ENCODE data around the gene SULT1B1.
"Not testable (repeated sequence)": the region's sequence is repeated elsewhere in the genome, so short reads cannot be mapped to it uniquely, and the experiment has no call there.

The SULT1B1 gene

DNA sequence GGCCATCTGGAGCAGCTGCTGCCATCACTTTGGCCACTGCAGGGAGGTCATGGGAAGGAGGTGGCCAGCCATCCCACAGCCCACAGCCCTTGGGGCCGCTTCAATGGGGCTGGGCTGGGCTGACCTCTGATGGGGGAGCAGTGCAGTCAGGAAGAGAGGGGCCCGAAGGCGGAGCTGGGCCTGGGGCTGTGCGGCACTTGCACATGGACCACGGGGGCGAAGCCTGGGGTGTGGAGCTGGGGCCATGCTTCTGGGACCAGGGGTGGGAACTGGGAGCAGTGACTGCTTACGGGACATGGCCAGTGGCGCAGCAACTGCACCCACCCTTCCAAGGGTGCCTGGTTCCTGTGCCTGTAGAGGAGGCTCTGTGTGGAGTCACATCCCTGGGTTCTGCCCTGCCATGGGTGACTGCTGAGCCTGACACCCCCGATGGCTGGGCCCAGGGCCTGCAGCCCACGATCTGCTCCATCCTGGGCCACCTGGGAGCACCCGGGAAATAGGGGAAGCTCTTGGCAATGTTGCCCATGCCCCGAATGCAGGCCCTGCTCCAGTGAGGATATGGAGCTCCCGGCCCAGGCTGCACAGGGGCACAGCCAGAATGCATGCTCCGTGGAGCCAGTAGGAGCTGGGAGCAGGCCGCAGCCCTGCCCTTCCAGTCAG lies 22.4 kb upstream of the SULT1B1 start:
- DNase-seq (ENCODE audit: low spot score): no peak
- TF ChIP-seq, protein P1, sequence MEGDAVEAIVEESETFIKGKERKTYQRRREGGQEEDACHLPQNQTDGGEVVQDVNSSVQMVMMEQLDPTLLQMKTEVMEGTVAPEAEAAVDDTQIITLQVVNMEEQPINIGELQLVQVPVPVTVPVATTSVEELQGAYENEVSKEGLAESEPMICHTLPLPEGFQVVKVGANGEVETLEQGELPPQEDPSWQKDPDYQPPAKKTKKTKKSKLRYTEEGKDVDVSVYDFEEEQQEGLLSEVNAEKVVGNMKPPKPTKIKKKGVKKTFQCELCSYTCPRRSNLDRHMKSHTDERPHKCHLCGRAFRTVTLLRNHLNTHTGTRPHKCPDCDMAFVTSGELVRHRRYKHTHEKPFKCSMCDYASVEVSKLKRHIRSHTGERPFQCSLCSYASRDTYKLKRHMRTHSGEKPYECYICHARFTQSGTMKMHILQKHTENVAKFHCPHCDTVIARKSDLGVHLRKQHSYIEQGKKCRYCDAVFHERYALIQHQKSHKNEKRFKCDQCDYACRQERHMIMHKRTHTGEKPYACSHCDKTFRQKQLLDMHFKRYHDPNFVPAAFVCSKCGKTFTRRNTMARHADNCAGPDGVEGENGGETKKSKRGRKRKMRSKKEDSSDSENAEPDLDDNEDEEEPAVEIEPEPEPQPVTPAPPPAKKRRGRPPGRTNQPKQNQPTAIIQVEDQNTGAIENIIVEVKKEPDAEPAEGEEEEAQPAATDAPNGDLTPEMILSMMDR (IDR thresholded peaks at IDR 0.05; ENCODE audit: extremely low read depth, missing control alignments): no peak

DNA sequence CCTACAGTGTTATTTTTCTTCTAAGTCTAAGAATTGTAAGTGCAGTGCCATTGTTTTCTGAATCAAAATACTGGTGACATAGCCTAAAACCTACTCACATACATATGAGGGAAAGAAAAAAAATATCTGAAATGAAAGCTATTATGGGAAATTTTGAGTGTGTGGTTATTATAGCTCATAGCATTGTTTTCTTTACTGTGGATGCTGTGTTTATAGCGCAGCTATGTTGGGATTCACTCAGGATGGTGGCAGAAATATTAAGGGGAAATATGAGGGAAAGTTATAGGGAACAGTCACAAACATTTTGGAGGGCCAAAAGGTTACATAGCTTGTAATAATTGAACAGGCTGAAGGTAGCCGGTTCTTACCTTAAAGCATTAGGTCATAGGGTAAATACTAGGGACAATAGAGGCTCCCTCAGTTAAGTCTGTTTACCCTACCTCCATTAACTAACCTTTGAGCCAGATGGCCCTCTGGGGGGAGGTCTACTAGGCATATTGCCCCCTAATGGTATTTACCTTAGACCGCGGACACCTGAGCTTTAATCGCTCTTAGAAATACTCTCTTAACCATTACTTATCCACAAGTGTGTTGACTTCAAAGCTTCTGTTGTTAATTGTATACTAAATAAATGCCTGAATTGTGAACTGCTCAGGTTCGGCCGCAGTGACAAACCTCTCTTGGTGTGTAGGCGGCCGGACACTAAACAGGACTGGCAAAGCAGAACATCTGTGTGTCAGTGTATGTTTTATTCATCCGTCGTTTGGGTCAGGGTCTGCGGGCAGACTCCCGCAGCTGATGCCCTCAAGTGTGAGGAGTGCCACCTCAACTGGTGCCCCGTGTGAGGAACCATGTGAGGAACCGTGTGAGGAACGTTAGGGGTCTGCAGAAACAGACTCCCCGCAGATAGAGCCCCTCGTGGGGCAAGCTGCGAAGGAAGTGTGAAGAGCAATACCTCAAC lies 21.3 kb upstream of the SULT1B1 start:
- TF ChIP-seq, protein P1 (IDR thresholded peaks at IDR 0.05; ENCODE audit: extremely low read depth, missing control alignments): no peak
- DNase-seq (ENCODE audit: low spot score): no peak

DNA sequence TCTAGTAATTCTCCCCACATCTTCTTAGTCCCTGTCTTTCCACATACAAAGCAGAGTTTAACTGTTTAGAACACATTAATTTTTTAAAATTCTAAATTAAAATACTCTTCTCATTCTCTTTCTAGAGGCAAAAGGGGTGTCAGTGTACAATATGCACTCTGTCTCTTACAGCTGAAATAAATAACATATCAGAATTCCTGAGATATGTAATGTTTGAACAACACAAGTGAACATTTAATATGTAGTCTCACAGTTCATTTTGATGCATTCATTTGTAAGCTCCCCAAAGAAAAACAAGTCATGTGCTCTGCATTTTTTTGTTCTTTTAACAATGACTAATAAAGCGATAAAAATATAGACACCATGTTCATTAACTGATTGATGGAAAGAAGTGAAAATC lies 19.7 kb upstream of the SULT1B1 start:
- DNase-seq (ENCODE audit: low spot score): no peak
- TF ChIP-seq, protein P1 (IDR thresholded peaks at IDR 0.05; ENCODE audit: extremely low read depth, missing control alignments): no peak

DNA sequence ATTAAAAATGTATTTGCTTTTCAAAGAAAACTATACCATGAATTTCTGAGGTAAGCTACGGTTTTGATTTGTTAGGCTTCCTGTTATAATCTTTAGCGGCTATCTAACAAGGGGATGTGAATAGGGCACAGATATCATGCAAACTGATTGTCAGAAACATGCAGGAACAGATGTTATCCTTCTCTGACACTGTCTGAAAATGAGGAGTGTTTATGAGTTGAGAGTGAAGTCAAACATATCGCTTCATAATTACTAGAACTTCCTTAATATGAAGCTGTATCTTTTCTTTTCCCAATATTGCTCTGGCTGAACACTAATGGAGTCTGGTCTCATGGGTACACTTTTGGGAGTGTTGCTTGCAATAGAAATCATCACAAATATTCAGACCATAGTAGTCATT lies 16.3 kb upstream of the SULT1B1 start:
- no peak for DNase-seq (ENCODE audit: low spot score)
- TF ChIP-seq, protein P1 (IDR thresholded peaks at IDR 0.05; ENCODE audit: extremely low read depth, missing control alignments): no peak

DNA sequence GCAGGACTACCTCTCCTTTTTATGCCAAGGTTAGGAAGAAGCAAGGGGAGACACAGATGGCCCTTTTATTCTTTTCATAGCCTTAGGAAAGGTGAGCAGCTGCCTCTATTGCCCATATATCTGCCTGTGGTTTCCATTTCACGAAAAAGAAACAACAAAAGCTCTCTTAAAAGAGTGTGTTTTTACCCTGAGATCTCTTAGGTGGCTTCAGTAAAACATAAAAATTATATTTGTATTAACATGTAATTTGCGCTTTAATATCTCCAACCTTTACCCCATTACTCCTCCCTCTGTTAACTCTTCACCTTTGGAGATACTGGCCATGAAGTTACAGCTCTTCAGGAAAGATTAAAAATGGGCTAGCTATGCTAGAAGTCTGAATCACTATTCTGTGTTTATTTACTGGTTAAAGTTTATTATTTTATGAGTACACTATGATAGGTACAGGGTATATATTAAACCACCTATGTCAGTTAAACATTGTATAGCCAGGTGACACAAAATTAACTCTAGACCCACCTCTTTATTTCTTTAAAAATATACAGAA lies 15.0 kb upstream of the SULT1B1 start:
- DNase-seq (ENCODE audit: low spot score): no peak
- TF ChIP-seq, protein P1 (IDR thresholded peaks at IDR 0.05; ENCODE audit: extremely low read depth, missing control alignments): no peak

DNA sequence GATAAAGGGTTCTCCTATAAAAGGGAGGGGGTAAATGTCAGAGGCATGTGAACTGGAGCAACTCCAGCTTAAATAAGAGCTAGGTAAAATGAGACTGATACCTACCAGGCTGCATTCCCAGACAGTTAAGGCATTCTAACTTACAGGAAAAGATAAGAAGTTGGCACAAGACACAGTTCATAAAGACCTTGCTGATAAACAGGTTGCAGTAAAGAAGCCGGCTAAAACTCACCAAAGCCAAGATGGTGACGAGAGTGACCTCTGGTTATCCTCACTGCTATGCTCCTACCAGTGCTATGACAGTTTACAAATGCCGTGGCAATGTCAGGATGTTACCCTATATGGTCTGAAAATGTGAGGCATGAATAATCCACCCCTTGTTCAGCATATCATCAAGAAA lies 13.1 kb upstream of the SULT1B1 start:
- TF ChIP-seq, protein P1 (IDR thresholded peaks at IDR 0.05; ENCODE audit: extremely low read depth, missing control alignments): no peak
- no peak for DNase-seq (ENCODE audit: low spot score)

DNA sequence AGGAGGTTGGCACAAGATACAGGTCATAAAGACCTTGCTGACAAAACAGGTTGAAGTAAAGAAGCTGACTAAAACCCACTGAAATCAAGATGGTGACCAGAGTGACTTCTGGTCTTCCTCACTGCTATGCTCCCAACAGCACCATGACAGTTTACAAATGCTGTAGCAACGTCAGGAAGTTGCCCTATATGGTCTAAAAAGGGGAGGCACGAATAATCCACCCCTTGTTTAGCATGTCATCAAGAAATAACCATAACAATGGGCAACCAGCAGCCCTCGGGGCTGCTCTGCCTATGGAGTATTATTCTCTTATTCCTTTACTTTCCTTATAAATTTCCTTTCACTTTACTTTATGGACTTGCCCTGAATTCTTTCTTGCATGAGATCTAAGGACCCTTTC lies 8.1 kb upstream of the SULT1B1 start:
- not testable (repeated sequence) for DNase-seq (ENCODE audit: low spot score)
